Adrenal gland (tissue), 12 donors: Measurements from ENCODE around the gene OPRL1. TPM values are rescaled to one million over a fixed set of nuclear protein-coding genes. Genes with fewer than 3 reads are reported as not detected.
A peak's percentile ranks its signal among the peaks of the same experiment; 100 is the strongest.

Experiments used
- DNase-seq, 7 donors: peaks; one replicate each; pipeline ENCODE4 v3.0.0-alpha.2; 2019 to 2020
- H3K27ac ChIP-seq, 5 donors: fragments of 200-600 bp; sonication (generic) in 4 of 5; 1 replicate in 3 of 5; 2 replicates in 2 of 5; pipeline versions ENCODE4 v1.5.1 to v1.8.0; 2016 to 2020; ENCODE audit warnings: mild to moderate bottlenecking in 1 of 5
- H3K27me3 ChIP-seq: fragments of 200-600 bp; 2 replicates; pipeline ENCODE4 v1.8.0; 2021
- H3K36me3 ChIP-seq, 2 donors: fragments of 200-600 bp; replicated peaks in 1 of 2; 1 replicate in 1 of 2; 2 replicates in 1 of 2; pipeline versions ENCODE4 v1.5.1 to v1.8.0; 2018 to 2022
- H3K4me1 ChIP-seq, 2 donors: fragments of 200-600 bp; replicated peaks in 1 of 2; 1 replicate in 1 of 2; 2 replicates in 1 of 2; pipeline versions ENCODE4 v1.5.1 to v1.8.0; 2018 to 2021
- H3K4me3 ChIP-seq, 4 donors: fragments of 200-600 bp; sonication (generic) in 3 of 4; one replicate each; pipeline ENCODE4 v1.5.1; 2016 to 2018
- H3K9me3 ChIP-seq, 3 donors: fragments of 200-600 bp; sonication (generic) in 1 of 3; replicated peaks in 1 of 3; 1 replicate in 2 of 3; 2 replicates in 1 of 3; pipeline versions ENCODE4 v1.5.1 to v1.8.0; 2016 to 2021
- CTCF ChIP-seq, 6 experiments: fragments of 450-650 bp in 4 of 6; fragments of 200-600 bp in 2 of 6; sonication (generic) in 1 of 6; IDR thresholded peaks; 1 replicate in 5 of 6; 2 replicates in 1 of 6; pipeline versions ENCODE4 v1.5.1 to v1.8.0; 2016 to 2021; ENCODE audit warnings: antibody characterized with exemption in 6 of 6, mild to moderate bottlenecking in 2 of 6, moderate library complexity in 1 of 6
- POLR2A ChIP-seq, 2 donors: fragments of 450-650 bp; IDR thresholded peaks; one replicate each; pipeline ENCODE4 v1.6.1; 2017; ENCODE audit warnings: antibody characterized with exemption in 2 of 2, mild to moderate bottlenecking in 2 of 2, moderate library complexity in 1 of 2
- WGBS, 4 donors: extraction: QIAGEN DNeasy Blood & Tissue Kit in 2 of 4; methylation state at CpG; one replicate each; pipeline versions ENCODE4 v1.1.5 to v1.1.7; 2013 to 2017; 5-methylcytosine and 5-hydroxymethylcytosine counted together
- intact Hi-C, 2 donors: fragments of 100-400 bp; cut with DNase I; formaldehyde crosslinking; loops; one replicate each; pipeline versions ENCODE4 v1.14.1 to v1.15.0; 2022 to 2023
- polyA plus RNA-seq, 3 donors: library from polyadenylated mRNA; stranded (reverse); fragments of 200-250 nt in 2 of 3; fragments of 350-450 nt in 1 of 3; fragmentation: Illumina TruSeq in 1 of 3; extraction: RNeasy Lipid Tissue Mini Kit (QIAGEN cat#74804) in 1 of 3; gene quantifications; one replicate each; pipeline ENCODE4 v1.2.3, GENCODE V29; 2013 to 2014
- total RNA-seq, 9 donors: library from RNA; depleted of rRNA in 4 of 9; stranded (reverse); fragments of >200 nt in 4 of 9; fragments of 120-200 nt in 1 of 9; fragmentation: NEBNext Ultra II Directional in 1 of 9; extraction: Animal tissue kit (Norgen Biotek cat#: 25700) in 1 of 9; gene quantifications; one replicate each; pipeline versions ENCODE4 v1.1.0 to v1.2.4, GENCODE V29; 2013 to 2023
- donor health status: healthy with polysubstance abuse.
- donor health status: Bipolar disorder and iron deficiency.
- donor health status: DM: yes; HTN: yes; CAD: no.
- donor health status: DM: no; HTN: no; CAD: no.
- donor health status: DM: no; HTN: no; CAD: no.
- donor health status: DM: yes; HTN: yes; CAD: no.

The OPRL1 gene
- total and polyA plus RNA-seq, 12 donors: 0.24 to 5.7 (median 2.2) TPM

GRCh38 chr20:64105846-64106434 is 26.1 kb downstream of the OPRL1 start:
- intact Hi-C loops: no loop called here

GRCh38 chr20:64106435-64106961 is 26.6 kb downstream of the OPRL1 start:
- TF ChIP-seq CTCF (IDR thresholded peaks at IDR 0.05) (no peak), POLR2A (IDR thresholded peaks at IDR 0.05) (no peak)
- H3K9me3 ChIP-seq: no peaks in the 10 kb centered on the region
- no peak overlapping the region for H3K27ac ChIP-seq
- 79 to 91% (median 87%) methylated on average over 27 to 28 of the region's 28 CpGs for WGBS, 4 donors
- H3K36me3 ChIP-seq: no peaks in the 10 kb centered on the region
- peak in 2 of 7 donors; percentile 15 to 44 for DNase-seq
- H3K4me1 ChIP-seq: peaks cover 0 to 3% of the 10 kb centered on the region in 2 donors
- peaks cover 21% of the 10 kb centered on the region for H3K27me3 ChIP-seq
- no peak overlapping the region for H3K4me3 ChIP-seq
- intact Hi-C loops: no loop called here

More at GRCh38 chr20:64105846-64106434, 26.1 kb downstream of the OPRL1 start:
- Histone ChIP-seq H3K27me3 (peaks cover 21% of the 10 kb centered on the region), H3K4me3 (no peak overlapping the region), H3K36me3 (no peaks in the 10 kb centered on the region), H3K4me1 (peaks cover 0 to 3% of the 10 kb centered on the region in 2 donors), H3K27ac (no peak overlapping the region), H3K9me3 (no peaks in the 10 kb centered on the region)
- no peak for TF ChIP-seq CTCF (IDR thresholded peaks at IDR 0.05)
- DNase-seq: peak in 4 of 7 donors; percentile 4 to 49 (median 12)
- 91 to 92% (median 92%) methylated on average over 16 to 39 of the region's 39 CpGs for WGBS, 4 donors

- intact Hi-C loops: no loop called here
- Histone ChIP-seq H3K27ac (no peak within 1 kb of the TSS), H3K36me3 (no peaks in the 10 kb centered on the region), H3K27me3 (peaks cover 14% of the 10 kb centered on the region), H3K9me3 (no peaks in the 10 kb centered on the region), H3K4me3 (no peak within 1 kb of the TSS), H3K4me1 (peaks cover 0 to 3% of the 10 kb centered on the region in 2 donors)
- peak in 5 of 7 donors; percentile 3 to 76 (median 9) for DNase-seq
- no peak for TF ChIP-seq POLR2A (IDR thresholded peaks at IDR 0.05)
- TF ChIP-seq CTCF (IDR thresholded peaks at IDR 0.05): no peak
- WGBS, 4 donors: 45 to 65% (median 56%) methylated on average over 10 to 22 of the region's 22 CpGs
Observed at GRCh38 chr20:64106981-64107735, 27.3 kb downstream of the OPRL1 start, which contains the start of gene NPBWR2. NPBWR2 (minus strand) TSS chr20:64107565; CDS start chr20:64106831, 734 bp downstream.

- Histone ChIP-seq H3K27me3 (peaks cover 8% of the 10 kb centered on the region), H3K4me3 (no peak overlapping the region), H3K36me3 (no peaks in the 10 kb centered on the region), H3K4me1 (no peaks in the 10 kb centered on the region), H3K9me3 (no peaks in the 10 kb centered on the region), H3K27ac (no peak overlapping the region)
- DNase-seq: peak in 4 of 7 donors; percentile 9 to 44 (median 10)
- intact Hi-C loops: no loop called here
- WGBS, 4 donors: 65 to 74% (median 72%) methylated on average over 17 to 19 of the region's 19 CpGs
- TF ChIP-seq CTCF (IDR thresholded peaks at IDR 0.05) (no peak), POLR2A (IDR thresholded peaks at IDR 0.05) (no peak)
Observed at GRCh38 chr20:64107736-64108457, 28.0 kb downstream of the OPRL1 start.
